DOHH2 (cell line): ENCODE data around the gene PSMD11.
"Not testable (repeated sequence)": the region's sequence is repeated elsewhere in the genome, so short reads cannot be mapped to it uniquely, and the experiment has no call there.

Experiments used
- H3F3A ChIP-seq: fragments of 200-600 bp; sonication (generic), shearing (Covaris generic); 2 replicates; pipeline ENCODE4 v1.6.0; 2016; ENCODE audit warnings: antibody characterized with exemption, mild to moderate bottlenecking; ENCODE audit not compliant: control insufficient read depth, insufficient read depth
- H3K27ac ChIP-seq: fragments of 200-600 bp; sonication (generic); 2 replicates; pipeline ENCODE4 v1.5.1; 2014; ENCODE audit warnings: low read depth, mild to moderate bottlenecking, low read length, moderate library complexity
- H3K27me3 ChIP-seq: fragments of 200-600 bp; sonication (generic); 2 replicates; pipeline ENCODE4 v1.6.1; 2014; ENCODE audit warnings: mild to moderate bottlenecking, low read length, mixed read lengths; ENCODE audit not compliant: control insufficient read depth
- H3K36me3 ChIP-seq: fragments of 200-600 bp; sonication (generic); 2 replicates; pipeline ENCODE4 v1.6.1; 2014; ENCODE audit warnings: mild to moderate bottlenecking, low read length, moderate library complexity, mixed read lengths; ENCODE audit not compliant: control insufficient read depth
- H3K4me1 ChIP-seq: fragments of 200-600 bp; sonication (generic); 2 replicates; pipeline ENCODE4 v1.6.1; 2014; ENCODE audit warnings: mild to moderate bottlenecking, low read length, mixed read lengths; ENCODE audit not compliant: control insufficient read depth
- H3K4me2 ChIP-seq: fragments of 200-600 bp; sonication (generic); 2 replicates; pipeline ENCODE4 v1.6.0; 2014; ENCODE audit warnings: mild to moderate bottlenecking, low read length, moderate library complexity
- H3K4me3 ChIP-seq: fragments of 200-600 bp; sonication (generic); 2 replicates; pipeline ENCODE4 v1.5.1; 2014; ENCODE audit warnings: mild to moderate bottlenecking, low read length, mixed read lengths
- H3K79me2 ChIP-seq: fragments of 200-600 bp; sonication (generic); 2 replicates; pipeline ENCODE4 v1.6.1; 2014; ENCODE audit warnings: mild to moderate bottlenecking, low read length, mixed read lengths; ENCODE audit not compliant: control insufficient read depth
- H3K9me2 ChIP-seq: fragments of 200-600 bp; sonication (generic); replicated peaks from 2 replicates; pipeline ENCODE4 v1.6.1; 2014; ENCODE audit warnings: mild to moderate bottlenecking, low read length, mixed read lengths; ENCODE audit not compliant: control insufficient read depth
- H3K9me3 ChIP-seq: fragments of 200-600 bp; sonication (generic); 2 replicates; pipeline ENCODE4 v1.6.1; 2014; ENCODE audit warnings: antibody characterized with exemption, low read length, mixed read lengths; ENCODE audit not compliant: control insufficient read depth, insufficient read depth
- H4K20me1 ChIP-seq: fragments of 200-600 bp; sonication (generic); 2 replicates; pipeline ENCODE4 v1.6.0; 2014; ENCODE audit warnings: low read depth, mild to moderate bottlenecking, antibody characterized with exemption, low read length, moderate library complexity; ENCODE audit not compliant: control insufficient read depth, insufficient read depth
- EZH2phosphoT487 ChIP-seq: fragments of 200-600 bp; sonication (generic); IDR thresholded peaks from 2 replicates; pipeline ENCODE4 v1.6.1; 2017; ENCODE audit warnings: borderline replicate concordance, mild to moderate bottlenecking, antibody characterized with exemption, low read length, moderate library complexity, mixed read lengths
- TF ChIP-seq, protein P1 (sequence below): fragments of 200-600 bp; sonication (generic); IDR thresholded peaks from one replicate; pipeline ENCODE4 v1.5.1; 2014; ENCODE audit warnings: antibody characterized with exemption, mild to moderate bottlenecking, low read depth, low read length; ENCODE audit not compliant: poor library complexity, severe bottlenecking

PSMD11 gene

DNA sequence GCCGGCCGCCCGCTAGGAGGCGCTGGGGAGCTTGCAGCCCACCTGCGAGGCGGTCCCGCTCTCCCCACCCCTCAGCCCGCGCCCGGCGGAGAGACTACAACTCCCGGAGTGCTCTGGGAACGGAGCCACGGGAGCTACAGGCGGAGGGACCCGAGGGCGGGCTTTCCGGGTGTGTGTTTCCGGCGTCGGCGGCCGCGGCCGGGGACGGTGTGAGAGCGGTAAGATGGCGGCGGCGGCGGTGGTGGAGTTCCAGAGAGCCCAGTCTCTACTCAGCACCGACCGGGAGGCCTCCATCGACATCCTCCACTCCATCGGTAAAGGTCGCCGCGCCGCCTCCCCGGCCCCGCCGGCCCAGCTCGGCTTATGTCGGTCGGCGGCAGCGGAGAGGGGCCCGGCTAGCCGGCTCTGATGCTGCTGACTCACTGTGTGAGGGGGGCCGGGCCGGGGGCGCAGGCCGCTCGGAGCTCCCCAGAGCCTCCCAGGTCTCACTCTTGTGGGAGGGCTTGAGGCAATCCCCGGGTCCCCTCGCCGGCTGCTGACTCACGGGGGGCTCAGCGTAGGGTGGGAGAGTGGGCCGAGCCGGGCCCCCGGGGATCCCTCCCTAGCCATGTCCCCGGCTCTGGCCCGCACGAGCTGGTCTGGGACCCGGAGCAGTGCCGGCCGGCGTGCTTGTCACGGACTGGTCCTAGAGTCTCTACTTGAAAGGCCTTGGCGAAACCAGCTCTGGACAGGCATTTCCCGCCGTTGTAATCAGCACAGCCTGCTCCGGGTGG lies at the start of gene PSMD11:
Gene PSMD11, plus strand, starts transcription at position 210 of the 773 bp plus-strand sequence. Its CDS starts 14 bp downstream, at position 224.
- TF ChIP-seq, protein P1, sequence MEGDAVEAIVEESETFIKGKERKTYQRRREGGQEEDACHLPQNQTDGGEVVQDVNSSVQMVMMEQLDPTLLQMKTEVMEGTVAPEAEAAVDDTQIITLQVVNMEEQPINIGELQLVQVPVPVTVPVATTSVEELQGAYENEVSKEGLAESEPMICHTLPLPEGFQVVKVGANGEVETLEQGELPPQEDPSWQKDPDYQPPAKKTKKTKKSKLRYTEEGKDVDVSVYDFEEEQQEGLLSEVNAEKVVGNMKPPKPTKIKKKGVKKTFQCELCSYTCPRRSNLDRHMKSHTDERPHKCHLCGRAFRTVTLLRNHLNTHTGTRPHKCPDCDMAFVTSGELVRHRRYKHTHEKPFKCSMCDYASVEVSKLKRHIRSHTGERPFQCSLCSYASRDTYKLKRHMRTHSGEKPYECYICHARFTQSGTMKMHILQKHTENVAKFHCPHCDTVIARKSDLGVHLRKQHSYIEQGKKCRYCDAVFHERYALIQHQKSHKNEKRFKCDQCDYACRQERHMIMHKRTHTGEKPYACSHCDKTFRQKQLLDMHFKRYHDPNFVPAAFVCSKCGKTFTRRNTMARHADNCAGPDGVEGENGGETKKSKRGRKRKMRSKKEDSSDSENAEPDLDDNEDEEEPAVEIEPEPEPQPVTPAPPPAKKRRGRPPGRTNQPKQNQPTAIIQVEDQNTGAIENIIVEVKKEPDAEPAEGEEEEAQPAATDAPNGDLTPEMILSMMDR, result peak; percentile 92
- no peak for TF ChIP-seq EZH2phosphoT487
- Histone ChIP-seq H4K20me1 (peaks cover 14% of the 10 kb centered on the region; the same call in 1 of the 2 replicates), H3K27me3 (peaks cover 21% of the 10 kb centered on the region), H3F3A (no peaks in the 10 kb centered on the region), H3K9me2 (no peaks in the 10 kb centered on the region), H3K4me3 (peak within 1 kb of the TSS; percentile 88), H3K79me2 (peaks cover 51% of the 10 kb centered on the region), H3K27ac (peak within 1 kb of the TSS; percentile 47), H3K4me2 (peak within 1 kb of the TSS; percentile 95), H3K4me1 (peaks cover 27% of the 10 kb centered on the region), H3K9me3 (no peaks in the 10 kb centered on the region), H3K36me3 (peaks cover 44% of the 10 kb centered on the region)

DNA sequence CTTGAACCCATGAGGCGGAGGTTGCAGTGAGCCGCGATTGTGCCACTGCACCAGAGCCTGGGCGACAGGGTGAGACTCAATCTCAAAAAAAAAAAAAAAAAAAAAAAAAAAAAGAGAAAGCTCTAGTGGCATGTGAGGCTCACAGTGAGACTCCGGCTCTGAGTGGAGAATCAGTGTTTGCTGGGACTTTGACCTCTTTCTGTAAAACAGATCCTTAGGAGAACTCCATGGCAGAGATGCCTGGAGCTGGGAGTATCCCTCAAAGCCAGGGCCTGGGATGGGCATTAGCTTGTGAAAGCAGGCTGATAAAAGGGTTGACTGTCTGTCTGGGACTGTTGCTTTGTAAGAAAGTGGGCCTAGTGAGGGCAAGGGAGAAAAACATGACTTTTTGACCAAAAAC lies 48.0 kb upstream of the PSMD11 start:
- no peaks in the 10 kb centered on the region for H3K9me3 ChIP-seq
- H3F3A ChIP-seq, result no peaks in the 10 kb centered on the region

DNA sequence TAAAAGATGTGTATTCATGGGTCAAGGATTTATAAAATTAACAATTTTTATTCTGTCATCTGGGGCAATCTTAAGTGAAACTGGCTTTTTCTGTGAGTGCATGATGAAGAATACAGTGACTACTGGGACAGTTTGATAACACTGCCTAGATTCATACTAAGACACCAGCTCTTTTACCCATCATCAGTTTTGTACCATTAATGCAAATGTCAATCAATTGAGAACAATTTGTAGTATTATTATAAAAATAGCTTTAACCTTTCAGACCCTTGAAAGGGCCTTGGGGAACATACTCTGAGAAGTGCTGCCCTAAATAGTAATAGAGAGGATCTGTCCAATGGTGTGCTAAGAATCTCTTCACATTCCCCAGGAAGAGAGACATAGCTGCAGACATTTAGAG lies 45.4 kb upstream of the PSMD11 start:
- 0 out of 2 replicates have a peak, but pooled peaks cover 7% of the 10 kb centered on the region for H3K27me3 ChIP-seq
- no peak overlapping the region for H3K4me3 ChIP-seq
- H3K9me3 ChIP-seq, result no peaks in the 10 kb centered on the region
- H3K36me3 ChIP-seq, result no peaks in the 10 kb centered on the region
- H3K27ac ChIP-seq, result no peak overlapping the region
- H3K79me2 ChIP-seq, result no peaks in the 10 kb centered on the region
- H3K9me2 ChIP-seq, result no peaks in the 10 kb centered on the region
- no peaks in the 10 kb centered on the region for H3K4me1 ChIP-seq
- H3F3A ChIP-seq, result no peaks in the 10 kb centered on the region
- H3K4me2 ChIP-seq, result no peak overlapping the region
- no peaks in the 10 kb centered on the region for H4K20me1 ChIP-seq
- TF ChIP-seq, protein P1, result no peak
- no peak for TF ChIP-seq EZH2phosphoT487

More for the DNA sequence above, 48.0 kb upstream of the PSMD11 start:
- no peaks in the 10 kb centered on the region for H3K9me2 ChIP-seq
- H3K4me2 ChIP-seq, result no peak overlapping the region
- H3K27ac ChIP-seq, result no peak overlapping the region
- H3K4me1 ChIP-seq, result no peaks in the 10 kb centered on the region
- no peaks in the 10 kb centered on the region for H3K79me2 ChIP-seq
- no peaks in the 10 kb centered on the region for H3K36me3 ChIP-seq
- TF ChIP-seq EZH2phosphoT487, result no peak
- TF ChIP-seq, protein P1, result no peak
- no peaks in the 10 kb centered on the region for H3K27me3 ChIP-seq
- H3K4me3 ChIP-seq, result no peak overlapping the region
- no peaks in the 10 kb centered on the region for H4K20me1 ChIP-seq

DNA sequence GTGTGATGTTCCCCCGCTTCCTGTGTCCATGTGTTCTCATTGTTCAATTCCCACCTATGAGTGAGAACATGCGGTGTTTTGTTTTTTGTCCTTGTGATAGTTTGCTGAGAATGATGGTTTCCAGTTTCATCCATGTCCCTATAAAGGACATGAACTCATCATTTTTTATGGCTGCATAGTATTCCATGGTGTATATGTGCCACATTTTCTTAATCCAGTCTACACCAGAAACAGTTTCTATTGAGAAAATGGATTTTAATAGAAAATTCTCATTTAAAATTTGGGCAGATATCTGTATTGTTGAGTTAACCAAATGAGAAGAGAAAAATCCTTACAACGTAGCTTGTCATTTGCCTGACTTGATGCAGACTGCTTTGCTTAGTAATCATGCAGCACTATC lies 34.2 kb upstream of the PSMD11 start:
- H3K79me2 ChIP-seq, H3F3A ChIP-seq, H3K4me1 ChIP-seq, H3K4me2 ChIP-seq, H4K20me1 ChIP-seq, H3K9me3 ChIP-seq, H3K27ac ChIP-seq, H3K9me2 ChIP-seq, H3K27me3 ChIP-seq, H3K4me3 ChIP-seq, H3K36me3 ChIP-seq: not testable (repeated sequence)
